NCI-H1694 (cell line): ENCODE results near the gene OR5AU1.

ENCODE experiments used
- DNase-seq: peaks from one replicate; lab custom pipeline; 2025; lab: John Stamatoyannopoulos, UW

OR5AU1 gene

DNA sequence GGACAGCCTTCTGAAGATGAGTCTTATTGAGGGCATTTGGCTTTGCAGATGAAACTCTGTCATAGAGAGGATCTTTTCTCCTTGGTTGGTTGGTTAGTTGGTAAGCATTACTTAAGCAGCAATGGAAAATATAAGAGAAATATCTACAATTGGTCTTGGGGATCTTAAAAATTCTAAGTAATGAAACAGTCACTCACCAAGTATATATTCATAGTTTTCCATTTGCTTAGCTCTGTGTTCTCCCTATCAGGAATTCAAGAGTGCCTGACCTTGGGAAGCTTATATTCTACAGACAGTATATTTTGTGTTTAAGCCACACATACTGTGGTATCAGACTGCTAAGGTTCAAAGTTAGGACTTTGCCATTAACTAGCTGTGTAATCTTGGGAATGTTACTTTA, at the start of gene OR5AU1:
Gene OR5AU1 (minus strand): TSS at position 101 of the 400 bp plus-strand sequence. CDS start 191 bp downstream, outside the sequence.
- no peak for DNase-seq

DNA sequence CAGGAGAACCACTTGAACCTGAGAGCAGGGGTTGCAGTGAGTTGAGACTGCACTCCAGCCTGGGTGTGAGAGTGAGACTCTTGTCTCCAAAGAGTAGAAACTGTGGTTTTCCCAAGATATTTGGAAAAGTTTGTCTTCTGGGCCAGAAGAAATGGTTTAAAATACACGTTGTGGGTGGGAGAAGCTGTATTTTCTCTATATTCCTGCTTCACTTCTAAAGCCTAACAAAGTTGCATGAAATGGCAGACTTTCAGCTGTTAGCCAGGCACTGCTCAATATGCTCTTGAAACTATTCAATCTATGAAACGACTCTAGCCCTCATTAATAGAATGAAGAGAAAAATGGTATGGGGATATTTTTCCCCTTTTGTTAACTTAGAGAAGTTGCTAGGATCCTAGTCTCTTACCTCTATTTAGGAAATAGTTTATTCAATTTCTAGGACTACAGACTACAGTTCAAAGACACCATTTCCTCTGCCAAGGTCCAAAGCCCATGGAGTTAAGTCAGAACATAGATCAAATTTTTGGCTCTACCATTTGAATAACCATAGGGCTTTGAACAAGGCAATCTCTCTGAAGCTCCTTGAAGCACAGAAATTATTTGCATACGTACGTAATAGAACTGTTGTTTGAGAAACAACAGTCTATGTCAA, 49.3 kb upstream of the OR5AU1 start:
- no peak for DNase-seq

DNA sequence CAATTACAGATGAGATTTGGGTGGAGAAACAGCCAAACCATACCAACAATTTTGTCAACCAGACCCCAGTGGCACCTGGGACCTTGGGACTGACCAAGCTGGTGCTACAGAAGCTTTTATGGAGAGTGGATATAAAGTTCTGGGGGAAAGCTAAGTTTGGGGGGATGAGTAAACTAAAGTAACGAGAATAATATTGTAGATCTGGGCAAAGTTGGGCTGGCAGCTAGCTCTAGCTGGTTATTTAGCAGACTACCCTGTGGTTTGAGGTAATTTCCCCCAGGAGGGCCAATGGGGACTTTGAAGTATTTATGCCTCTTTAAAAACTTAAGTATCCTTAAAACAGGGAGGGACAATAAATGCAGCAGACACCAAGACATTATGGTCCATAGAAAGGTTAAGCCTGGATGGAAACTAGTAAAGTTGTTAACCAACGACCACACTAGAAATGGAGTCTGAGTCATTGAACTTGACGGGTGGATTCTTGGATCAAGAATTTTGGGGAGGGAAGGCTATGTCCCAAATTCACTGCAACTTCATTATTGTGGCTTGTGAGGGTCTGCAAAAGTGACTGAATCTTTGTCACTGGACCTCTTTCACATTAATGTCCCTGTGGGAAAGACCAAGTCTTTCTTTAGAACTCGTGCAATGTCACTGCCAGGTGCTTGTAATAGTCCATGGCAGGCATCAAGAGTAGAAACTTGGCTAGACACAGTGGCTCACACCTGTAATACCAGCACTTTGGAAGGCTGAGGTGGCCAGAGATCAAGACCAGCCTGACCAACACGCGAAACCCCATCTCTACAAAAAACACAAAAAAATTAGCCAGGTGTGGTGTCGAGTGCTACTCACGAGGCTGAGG, 48.5 kb upstream of the OR5AU1 start:
- no peak for DNase-seq

DNA sequence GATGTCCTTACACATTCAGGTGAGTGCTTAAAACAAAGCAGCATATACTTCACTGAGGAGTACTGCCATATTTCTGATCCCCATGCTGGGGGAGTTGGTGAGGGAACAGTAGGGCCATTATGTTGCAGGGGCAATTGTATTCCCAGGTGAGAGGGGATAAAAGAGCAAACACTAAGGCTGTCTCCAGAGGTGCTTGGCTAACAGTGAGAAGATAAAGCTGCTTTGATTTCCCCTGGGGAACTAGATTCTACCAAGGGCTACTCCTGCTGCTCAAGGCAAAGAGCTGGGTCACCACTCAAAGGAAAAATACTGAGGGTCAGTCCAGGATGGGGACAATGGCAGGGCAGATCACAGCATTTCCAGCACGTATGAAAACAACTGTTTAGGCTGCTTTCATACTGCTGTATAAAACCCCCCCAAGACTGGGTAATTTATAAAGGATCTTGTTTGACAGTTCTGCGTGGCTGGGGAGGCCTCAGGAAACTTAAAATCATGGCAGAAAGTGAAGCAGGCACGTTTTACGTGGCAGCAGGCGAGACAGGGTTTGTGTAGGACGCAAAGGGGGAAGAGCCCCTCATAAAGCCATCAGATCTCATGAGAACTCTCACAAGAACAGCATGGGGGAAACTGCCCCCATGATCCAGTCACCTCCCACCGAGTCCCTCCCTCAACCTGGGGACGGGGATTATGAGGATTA, 47.8 kb upstream of the OR5AU1 start:
- DNase-seq, result no peak

DNA sequence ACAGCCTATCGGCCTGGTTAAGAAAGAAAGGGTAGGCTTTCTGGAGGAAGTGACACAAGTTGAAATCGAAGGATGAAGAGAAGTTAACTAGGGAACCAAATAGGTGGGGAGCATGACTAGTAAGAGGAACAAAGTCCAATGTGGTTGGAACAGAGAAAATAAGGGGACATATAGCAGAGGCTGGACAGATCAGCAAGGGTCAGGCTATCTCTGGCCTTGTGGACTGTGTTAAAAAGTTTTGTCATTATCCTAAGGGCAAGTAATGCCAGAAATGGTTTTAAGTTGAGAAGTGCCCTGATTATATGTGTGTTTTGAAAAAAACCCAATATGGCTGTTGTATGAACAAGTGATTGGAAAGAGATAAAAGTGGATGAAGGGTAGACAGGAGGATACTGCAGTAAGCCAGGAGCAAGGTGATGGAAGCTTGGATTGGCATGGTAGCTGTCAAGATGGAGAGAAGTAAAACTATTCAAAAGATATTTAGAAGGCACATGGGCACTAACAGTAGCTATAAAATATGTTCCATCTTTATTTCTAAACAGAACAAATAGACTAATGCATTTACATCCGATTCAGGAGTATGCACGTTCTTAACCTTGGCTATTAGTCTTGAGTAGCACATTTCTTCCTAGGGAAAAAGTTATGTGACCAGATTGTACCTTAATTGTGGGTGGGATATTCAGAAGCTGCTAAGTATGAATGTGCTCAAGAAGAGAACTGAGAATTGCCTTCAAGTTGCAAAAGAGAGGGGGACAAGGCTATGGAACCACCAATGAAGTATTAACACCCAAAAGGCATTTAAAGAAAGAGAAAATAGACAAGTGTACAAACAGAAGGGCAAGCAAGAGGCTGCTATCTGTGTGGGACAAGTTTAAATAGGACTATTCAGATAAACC, 46.8 kb upstream of the OR5AU1 start:
- no peak for DNase-seq

DNA sequence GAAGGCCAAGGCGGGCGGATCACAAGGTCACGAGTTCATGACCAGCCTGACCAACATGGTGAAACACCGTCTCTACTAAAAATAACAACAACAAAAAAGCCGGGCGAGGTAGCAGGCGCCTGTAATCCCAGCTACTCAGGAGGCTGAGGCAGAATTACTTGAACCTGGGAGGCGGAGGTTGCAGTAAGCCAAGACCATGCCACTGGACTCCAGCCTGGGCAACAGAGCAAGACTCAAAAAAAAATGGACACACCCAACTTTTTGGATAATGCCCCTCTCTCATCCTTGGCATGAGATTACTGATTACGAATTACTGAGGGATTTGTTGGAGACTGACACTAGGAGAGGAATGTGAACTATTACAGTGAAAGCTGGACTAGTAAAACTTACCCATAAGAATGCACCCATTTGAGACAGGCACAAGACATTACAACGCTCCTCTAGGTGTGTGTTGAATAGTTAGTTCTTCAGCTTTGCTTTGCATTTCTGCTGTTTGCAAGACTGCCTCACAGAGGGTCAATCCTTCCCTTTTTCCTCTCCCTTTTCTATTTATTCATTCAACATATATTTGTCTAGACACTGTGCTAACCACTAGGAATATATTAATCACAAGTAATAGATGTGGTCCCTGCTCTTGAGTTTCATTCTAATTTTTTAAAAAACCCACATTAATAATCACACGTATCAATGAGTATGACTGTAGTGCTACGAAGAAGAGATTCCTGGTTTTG, 46.0 kb upstream of the OR5AU1 start:
- no peak for DNase-seq

DNA sequence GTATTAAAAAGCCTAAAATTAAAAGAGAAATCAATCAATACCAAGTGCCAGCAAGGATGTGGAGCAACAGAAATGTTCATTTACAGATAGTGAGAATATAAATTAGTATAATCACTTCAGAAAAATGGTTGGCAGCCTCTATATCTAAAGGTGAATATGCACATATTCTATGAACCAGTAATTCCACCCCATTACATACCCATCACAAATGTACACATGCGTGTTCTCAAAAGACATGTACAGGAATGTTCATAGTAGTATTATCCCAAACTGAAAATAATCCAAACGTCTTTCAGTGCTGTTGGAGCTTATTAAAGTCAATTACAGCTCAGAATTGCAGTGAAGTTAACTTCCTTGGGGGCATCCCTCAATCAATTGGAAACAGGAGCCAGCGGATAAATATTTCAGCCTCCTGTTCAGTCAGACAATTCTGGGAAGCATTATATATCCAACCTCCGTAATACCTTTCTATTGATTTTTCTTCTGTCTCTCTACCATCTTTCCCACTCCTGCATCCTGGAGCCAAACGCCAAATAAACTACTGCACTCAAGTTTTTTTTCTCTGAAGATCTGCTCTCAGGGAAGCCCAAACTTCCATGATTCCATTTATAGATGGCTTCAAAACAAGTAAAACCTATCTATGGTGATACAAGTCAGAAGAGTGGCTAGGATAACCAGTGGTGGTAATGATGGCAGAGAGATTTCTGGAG, 45.0 kb upstream of the OR5AU1 start:
- DNase-seq, result no peak

DNA sequence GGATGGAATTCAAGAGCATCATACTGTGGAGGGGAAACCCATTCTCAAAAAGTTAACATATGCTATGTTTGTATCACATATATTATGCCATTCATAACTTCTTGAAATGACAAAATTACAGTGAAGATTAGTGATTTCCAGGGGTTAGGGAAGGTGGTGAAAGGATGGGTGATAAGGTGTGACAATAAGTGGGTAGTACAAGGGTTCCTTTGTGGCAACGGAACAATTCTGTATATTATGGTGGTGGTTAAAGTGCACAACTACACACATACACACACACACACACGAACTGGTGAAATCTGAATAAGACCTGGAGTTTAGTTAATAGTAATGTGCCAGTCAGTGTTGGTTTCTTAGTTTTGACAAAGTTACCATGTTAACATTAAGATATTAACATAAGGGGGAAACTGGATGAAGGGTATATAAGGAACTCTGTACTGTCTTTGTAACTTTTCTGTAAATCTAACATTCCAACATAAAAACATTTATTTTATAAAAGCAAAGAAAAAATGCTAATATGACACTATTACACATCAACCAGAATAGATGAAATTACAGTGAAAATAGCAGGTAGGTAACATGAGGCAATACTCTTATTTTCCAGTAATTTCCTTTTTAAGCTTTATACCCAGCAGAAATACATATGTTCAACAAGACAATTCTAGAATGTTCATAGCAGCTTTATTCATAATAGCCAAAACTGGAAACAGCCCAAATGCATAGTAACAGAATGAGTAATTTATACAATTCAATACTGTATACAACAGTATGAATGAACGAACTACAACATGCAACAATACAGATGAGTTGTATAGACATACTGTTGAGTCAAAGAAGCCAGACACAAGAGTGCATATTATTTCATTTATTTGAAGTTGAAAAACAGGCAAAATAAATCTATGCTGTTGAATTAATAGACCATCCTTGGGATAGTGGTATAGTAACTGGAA, 44.0 kb upstream of the OR5AU1 start:
- DNase-seq, result no peak

DNA sequence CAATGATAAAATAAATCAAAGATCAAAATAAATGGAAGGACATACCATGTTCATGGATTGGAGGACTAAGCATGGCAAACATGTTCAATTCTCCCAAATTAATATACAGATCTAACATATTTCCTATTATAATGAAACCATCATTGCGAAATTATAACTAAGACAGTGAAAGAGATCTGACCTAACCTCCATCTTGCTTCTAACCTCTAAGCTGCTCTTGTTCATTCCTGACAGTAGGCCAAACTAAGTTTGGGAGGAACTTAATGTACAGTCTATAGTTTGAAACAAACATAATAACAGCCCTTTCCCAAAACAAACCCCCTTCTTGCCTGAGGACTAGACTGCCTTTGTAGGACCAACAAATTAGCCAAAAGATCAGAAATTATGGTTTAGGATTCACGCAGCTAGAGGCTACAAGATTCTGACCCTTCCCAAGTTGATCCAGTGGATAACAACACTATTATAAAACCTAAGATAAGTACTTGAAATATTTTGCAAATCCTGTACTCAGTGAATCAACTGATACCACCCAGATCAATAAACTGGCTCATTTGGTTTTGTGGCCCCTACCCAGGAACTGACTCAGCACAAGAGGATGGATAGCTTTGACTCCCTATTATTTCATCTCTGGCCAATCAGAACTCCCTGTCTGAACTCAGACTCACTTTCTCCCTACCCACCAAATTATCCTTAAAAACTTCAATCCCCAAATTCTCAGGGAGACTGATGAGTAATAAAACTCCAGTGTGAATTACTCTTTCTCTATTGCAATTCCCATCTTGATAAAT, 41.7 kb upstream of the OR5AU1 start:
- no peak for DNase-seq

DNA sequence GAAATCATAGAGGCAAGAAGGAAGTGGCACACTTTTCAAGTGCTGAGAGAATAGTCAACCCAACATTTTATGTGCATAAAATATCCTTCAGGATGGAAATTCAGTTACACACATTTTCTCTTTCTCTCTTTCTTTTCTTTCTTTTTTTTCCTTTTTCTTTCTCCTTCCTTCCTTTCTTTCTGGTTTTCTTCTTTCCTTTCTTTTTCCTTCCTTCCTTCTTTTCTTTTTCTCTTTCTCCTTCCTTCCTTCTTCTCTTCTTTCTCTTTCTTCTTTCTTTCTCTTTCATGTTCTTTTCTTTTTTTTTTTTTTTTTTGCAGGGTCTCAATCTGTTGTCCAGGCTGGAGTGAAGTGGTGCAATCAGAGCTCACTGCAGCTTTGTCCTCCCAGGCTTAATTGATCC, 38.7 kb upstream of the OR5AU1 start:
- DNase-seq, result no peak

DNA sequence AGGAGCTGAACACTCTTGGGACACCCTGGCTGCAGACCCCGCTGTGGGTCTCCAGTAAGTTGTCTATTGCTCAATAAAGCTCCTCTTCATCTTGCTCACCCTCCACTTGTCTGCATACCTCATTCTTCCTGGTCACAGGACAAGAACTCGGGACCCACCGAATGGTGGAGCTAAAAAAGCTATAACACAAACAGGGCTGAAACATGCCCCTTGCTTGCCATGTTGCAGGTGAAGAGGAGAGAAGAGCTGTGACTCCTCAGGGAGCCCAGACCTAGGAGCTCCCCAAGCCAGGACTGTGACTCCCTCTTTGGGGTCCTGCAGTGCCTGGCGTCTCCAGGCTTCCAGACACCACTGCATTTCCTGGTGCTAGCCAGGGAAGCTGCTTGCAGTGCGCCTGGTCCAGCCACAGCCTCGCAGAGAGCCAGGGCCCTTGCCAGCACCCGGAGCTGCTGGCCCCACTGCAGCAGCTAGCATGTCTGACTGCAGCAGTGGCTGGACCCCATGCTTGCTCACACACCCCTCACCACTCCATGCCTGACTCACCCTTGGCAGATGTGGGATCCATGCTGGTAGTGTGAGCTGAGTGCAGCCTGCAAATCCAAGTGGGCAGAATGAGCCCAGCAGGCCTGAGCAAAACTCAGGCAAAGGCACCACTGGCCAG, 37.1 kb upstream of the OR5AU1 start:
- DNase-seq, result no peak

DNA sequence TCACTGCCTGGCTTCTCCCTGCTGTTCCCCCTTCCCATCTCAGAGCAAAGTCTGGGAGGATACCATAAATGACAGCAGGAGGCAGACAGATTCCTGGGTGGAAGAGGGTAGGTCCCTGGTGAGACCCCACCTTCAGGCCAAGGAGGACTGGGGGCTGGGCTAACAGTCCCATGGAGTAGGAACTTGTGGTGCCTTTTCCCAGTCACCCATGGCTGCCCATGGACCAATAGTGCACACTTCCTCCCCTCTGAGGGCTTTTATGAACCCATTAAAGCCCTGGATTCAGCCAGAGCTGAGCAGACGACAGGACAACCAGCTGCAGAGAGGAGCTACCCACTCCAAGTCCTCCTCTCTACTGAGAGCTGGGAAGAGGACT, 36.6 kb upstream of the OR5AU1 start:
- no peak for DNase-seq

DNA sequence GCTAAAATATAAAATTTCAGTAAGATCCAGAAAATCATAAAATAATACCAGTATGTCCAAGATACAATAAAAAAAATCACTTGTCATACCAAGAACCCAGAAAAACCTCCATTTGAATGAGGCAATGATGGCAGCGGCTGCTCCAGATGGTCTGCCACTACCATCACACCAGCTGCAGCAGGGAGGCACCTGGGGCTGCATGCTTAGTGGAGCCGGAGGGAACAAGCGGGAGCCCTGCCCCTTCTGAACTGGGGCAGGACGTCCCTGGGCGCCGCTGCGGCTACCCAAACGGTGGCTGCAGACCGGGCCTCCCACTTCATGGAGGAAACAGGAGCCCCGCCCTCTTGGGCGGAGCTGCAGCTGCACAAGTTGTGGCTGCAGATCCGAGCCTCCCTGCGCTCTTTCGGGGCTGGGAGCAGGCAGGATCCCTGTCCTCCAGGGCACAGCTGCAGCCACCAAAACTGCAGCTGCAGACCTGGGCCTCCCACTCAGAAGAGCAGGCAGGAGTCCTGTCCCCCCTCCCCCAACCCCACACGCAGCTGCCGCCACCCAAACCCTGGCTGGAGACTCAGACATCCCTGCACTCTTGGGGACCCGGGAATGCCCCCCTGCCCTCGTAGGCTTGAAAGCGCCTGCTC, 36.1 kb upstream of the OR5AU1 start:
- peak; percentile 77 for DNase-seq

DNA sequence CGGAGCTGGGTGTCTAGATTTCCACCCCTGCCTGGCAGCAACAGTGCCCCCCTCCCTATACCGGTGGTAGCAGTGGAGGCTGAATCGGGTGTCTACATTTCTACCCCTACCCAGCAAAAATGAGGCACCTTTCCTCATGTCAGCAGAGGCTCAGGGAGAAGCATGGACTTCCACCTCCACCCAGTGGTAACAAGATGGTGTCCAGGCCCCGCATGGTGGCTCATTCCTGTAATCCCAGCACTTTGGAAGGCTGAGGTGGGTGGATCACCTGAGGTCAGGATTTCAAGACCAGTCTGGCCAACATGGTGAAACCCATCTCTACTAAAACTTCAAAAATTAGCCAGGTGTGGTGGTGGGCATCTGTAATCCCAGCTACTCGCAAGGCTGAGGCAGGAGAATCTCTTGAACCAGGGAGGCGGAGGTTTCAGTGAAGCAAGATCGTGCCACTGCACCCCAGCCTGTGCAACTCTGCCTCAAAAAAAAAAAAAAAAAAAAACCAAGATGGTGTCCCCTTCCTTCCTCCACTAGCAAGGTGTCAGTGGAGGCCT, 35.5 kb upstream of the OR5AU1 start:
- no peak for DNase-seq

DNA sequence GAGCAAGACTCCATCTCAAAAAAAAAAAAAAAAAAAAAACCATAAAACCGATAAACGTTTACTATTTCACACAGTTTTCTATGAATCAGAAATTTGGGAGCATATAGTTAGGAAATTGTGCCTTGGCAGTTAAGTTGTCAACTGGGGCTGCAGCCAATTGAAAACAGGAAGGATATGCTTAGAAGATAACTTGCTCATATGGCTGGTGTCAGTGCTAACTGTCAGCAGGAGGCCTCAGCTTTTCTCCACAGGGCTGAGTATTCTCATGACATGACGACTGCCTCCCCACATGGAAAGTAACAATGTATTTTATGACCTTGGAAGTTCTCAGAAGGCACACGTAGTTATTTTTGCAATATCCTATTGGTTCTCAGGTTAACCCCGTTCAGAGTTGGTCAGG, 29.6 kb upstream of the OR5AU1 start:
- no peak for DNase-seq

DNA sequence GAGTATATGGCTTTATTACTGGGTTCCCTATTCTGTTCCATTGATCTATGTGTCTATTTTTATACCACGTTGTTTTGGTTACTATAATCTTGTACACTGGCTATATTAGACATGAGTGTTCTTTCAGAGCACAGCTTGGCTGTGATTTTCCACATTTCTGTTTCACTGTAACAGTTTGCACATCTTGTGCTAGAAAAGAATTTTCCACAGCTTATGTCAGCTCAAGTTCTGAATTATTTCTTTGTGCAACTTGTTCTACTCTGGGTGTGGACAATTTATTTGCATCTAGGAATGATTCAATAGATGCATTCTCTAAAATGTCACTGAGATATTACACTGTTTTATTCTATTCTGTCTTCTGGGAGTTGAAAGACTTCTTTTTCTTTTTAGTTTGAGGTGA, 28.4 kb upstream of the OR5AU1 start:
- no peak for DNase-seq

DNA sequence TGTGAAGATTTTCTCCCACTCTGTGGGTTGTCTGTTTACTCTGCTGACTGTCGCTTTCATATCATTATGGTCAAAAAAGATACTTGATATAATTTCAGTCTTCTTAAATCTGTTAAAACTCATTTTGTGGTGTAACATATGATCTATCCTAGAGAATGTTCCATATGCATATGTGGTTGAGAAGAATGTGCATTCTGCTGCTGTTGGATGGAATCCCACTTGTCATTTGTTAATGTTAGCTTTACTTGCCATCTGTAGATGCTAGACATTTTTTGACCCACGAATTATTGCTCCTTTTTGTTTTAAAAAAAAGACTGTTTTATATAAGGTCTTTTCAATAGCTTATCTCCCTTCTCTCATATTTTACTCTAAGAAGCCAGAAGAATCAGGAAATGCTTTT, 26.3 kb upstream of the OR5AU1 start:
- DNase-seq, result no peak
